ENCODE results near the gene STXBP1.

STXBP1 gene

GRCh38 chr9:127633216-127633862, 21.3 kb downstream of the STXBP1 start:
- DNase-seq (ENCODE audit: low read depth), result no peak

DNA sequence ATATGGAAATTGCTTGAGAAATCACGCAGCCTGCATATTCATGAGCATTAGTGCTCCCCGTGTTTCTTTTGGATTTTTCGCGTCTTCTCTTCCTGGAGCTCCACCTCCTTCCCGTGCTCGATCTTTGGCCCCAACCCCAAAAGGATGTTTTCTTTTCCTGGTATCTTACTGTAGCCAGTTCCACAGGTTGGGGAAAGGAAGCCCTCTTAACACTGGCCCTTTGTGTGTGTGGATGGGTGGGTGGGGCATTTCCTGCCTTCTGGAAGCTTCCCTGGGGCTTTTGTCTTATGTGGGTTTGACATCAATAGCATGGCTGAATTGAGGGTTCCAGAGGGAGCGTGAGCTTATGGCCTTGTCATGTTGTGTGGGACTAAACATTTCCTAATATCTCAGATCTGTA, 21.9 kb downstream of the STXBP1 start:
- TF ChIP-seq, protein P1, sequence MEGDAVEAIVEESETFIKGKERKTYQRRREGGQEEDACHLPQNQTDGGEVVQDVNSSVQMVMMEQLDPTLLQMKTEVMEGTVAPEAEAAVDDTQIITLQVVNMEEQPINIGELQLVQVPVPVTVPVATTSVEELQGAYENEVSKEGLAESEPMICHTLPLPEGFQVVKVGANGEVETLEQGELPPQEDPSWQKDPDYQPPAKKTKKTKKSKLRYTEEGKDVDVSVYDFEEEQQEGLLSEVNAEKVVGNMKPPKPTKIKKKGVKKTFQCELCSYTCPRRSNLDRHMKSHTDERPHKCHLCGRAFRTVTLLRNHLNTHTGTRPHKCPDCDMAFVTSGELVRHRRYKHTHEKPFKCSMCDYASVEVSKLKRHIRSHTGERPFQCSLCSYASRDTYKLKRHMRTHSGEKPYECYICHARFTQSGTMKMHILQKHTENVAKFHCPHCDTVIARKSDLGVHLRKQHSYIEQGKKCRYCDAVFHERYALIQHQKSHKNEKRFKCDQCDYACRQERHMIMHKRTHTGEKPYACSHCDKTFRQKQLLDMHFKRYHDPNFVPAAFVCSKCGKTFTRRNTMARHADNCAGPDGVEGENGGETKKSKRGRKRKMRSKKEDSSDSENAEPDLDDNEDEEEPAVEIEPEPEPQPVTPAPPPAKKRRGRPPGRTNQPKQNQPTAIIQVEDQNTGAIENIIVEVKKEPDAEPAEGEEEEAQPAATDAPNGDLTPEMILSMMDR (IDR thresholded peaks at IDR 0.05; ENCODE audit: low read depth, low read length, missing control alignments), result no peak
- no peak overlapping the region for H3K4me3 ChIP-seq (ENCODE audit: low read depth, low read length)
- DNase-seq (ENCODE audit: low read depth), result no peak

More at GRCh38 chr9:127633216-127633862, 21.3 kb downstream of the STXBP1 start:
- H3K4me3 ChIP-seq (ENCODE audit: low read depth, low read length), result no peak overlapping the region
- TF ChIP-seq, protein P1 (IDR thresholded peaks at IDR 0.05; ENCODE audit: low read depth, low read length, missing control alignments), result no peak

- no peak overlapping the region for H3K4me3 ChIP-seq (ENCODE audit: low read depth, low read length)
- TF ChIP-seq, protein P1 (IDR thresholded peaks at IDR 0.05; ENCODE audit: low read depth, low read length, missing control alignments), result no peak
- DNase-seq (ENCODE audit: low read depth), result no peak
Measured at GRCh38 chr9:127634698-127635097, 22.6 kb downstream of the STXBP1 start.

- no peak overlapping the region for H3K4me3 ChIP-seq (ENCODE audit: low read depth, low read length)
- no peak for DNase-seq (ENCODE audit: low read depth)
- TF ChIP-seq, protein P1 (IDR thresholded peaks at IDR 0.05; ENCODE audit: low read depth, low read length, missing control alignments), result no peak
Measured at GRCh38 chr9:127635201-127635735, 23.2 kb downstream of the STXBP1 start.

- TF ChIP-seq, protein P1 (IDR thresholded peaks at IDR 0.05; ENCODE audit: low read depth, low read length, missing control alignments), result no peak
- no peak overlapping the region for H3K4me3 ChIP-seq (ENCODE audit: low read depth, low read length)
- DNase-seq (ENCODE audit: low read depth), result no peak
Measured at GRCh38 chr9:127637322-127637847, 25.3 kb downstream of the STXBP1 start.

DNA sequence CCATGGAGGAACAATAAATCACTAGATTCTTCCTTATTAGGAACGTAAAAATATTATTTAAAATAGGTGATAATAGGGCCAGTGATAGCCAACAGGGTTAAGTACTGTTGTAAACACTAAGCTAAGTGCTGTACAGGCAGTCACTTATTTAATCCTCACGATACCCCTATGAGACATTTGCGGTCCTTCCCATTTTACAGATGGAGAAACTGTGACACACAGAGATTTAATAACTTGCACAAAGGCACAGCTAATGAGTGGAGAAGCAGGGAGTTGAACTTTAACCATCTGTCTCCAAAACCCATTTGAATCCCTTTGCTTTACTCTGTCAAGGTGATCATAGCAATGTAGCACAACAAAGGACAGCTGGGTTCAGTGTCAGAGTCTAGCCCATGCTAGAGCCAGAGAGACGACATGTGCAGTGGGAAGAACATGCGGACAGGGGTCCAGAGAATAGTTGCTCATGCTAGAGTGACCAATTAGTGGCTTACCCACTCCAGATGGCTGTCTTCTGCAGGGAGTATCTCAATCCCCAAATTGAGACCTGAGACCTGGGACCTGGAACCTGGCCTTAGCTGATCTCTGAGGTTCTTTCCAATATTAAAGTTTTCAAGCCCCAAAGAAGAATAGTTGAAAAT, 28.9 kb downstream of the STXBP1 start:
- TF ChIP-seq, protein P1 (IDR thresholded peaks at IDR 0.05; ENCODE audit: low read depth, low read length, missing control alignments), result no peak
- H3K4me3 ChIP-seq (ENCODE audit: low read depth, low read length), result no peak overlapping the region
- DNase-seq (ENCODE audit: low read depth), result no peak
